ENCODE results near the gene TRPM8.

DNA sequence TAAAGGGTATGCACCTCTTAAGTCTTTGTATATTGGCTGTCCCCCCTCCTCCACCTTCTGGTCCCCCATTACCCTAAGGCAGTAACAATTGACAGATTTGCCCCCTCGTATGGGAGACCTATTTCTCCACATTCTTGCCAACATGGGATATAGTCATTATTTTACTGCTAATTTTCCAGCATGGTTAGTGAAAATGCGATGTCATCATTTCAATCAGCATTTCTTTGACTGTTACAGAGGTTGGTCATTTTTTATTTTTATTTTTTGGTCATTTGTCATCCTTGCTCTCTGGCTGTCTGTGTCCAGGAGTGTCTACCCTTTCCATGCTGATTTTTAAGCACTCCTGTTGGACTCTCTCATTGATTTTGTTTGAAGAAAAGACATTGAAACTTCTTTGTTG, 88.0 kb downstream of the TRPM8 start:
- TF ChIP-seq YY1 (IDR thresholded peaks at IDR 0.05; ENCODE audit: insufficient read depth, insufficient read length), result no peak
- TF ChIP-seq ZNF274 (IDR thresholded peaks at IDR 0.05; ENCODE audit: low read depth, low read length), result no peak

Data from NT2/D1 (cell line).